Naive thymus-derived CD4-positive, alpha-beta T cell (primary cell): ENCODE data around the gene KCNQ2. TPM values are rescaled to one million over a fixed set of nuclear protein-coding genes. Genes with fewer than 3 reads are reported as not detected.

ENCODE experiments used
- polyA plus RNA-seq, 2 donors: library from polyadenylated mRNA; unstranded; fragments of 300-500 nt; fragmentation: Illumina TruSeq; gene quantifications; one replicate each; pipeline ENCODE4 v1.2.3, GENCODE V29; 2021
- total RNA-seq, 6 experiments: library from RNA in 5 of 6; stranded (reverse) in 5 of 6; gene quantifications; 1 replicate in 5 of 6; 2 replicates in 1 of 6; pipeline ENCODE4 v1.2.3 and lab custom pipeline; 2021 to 2026

KCNQ2 gene
- total and polyA plus RNA-seq, 7 experiments from 2014 or later: 0.27 to 0.72 (median 0.30) TPM; not detected in 4

Other genes starting within 250 kb of the KCNQ2 start
- gene BIRC7, start 236.8 kb downstream of the KCNQ2 start, total RNA-seq: not detected
- gene BIRC7, start 236.8 kb downstream of the KCNQ2 start, polyA plus RNA-seq: not detected
- not detected for gene NKAIN4, start 218.2 kb downstream of the KCNQ2 start, total RNA-seq
- gene NKAIN4, start 218.2 kb downstream of the KCNQ2 start, polyA plus RNA-seq: not detected
- gene ARFGAP1, start 199.8 kb downstream of the KCNQ2 start, total RNA-seq: 100 to 1,000 TPM in 4 of 5 experiments, 10 to 100 TPM in 1; 90.6 to 119 (median 107) TPM
- 10 to 100 TPM; 15.9 to 24.4 TPM for gene ARFGAP1, start 199.8 kb downstream of the KCNQ2 start, polyA plus RNA-seq
- under 1 TPM in 1 of 5 experiments, not detected in 4; 0.08 TPM for gene COL20A1, start 179.5 kb downstream of the KCNQ2 start, total RNA-seq
- gene COL20A1, start 179.5 kb downstream of the KCNQ2 start, polyA plus RNA-seq: not detected
- not detected for gene CHRNA4, start 111.3 kb downstream of the KCNQ2 start, total RNA-seq
- not detected for gene CHRNA4, start 111.3 kb downstream of the KCNQ2 start, polyA plus RNA-seq
- 1 to 10 TPM in 2 of 5 experiments, under 1 TPM in 2, not detected in 1; 0.11 to 1.5 (median 0.92) TPM for gene EEF1A2, start 26.4 kb upstream of the KCNQ2 start, total RNA-seq
- gene EEF1A2, start 26.4 kb upstream of the KCNQ2 start, polyA plus RNA-seq: under 1 TPM in 1 of 2 donors, not detected in 1; 0.08 TPM
- gene PPDPF, start 48.1 kb upstream of the KCNQ2 start, total RNA-seq: 100 to 1,000 TPM; 138 to 225 (median 184) TPM
- gene PPDPF, start 48.1 kb upstream of the KCNQ2 start, polyA plus RNA-seq: 10 to 100 TPM; 67.7 to 83.1 TPM
- gene PTK6, start 64.7 kb upstream of the KCNQ2 start, total RNA-seq: under 1 TPM in 4 of 5 experiments, not detected in 1; 0.19 to 0.96 (median 0.62) TPM
- under 1 TPM; 0.07 to 0.38 TPM for gene PTK6, start 64.7 kb upstream of the KCNQ2 start, polyA plus RNA-seq
- gene SRMS, start 75.1 kb upstream of the KCNQ2 start, total RNA-seq: under 1 TPM in 1 of 5 experiments, not detected in 4; 0.24 TPM
- gene SRMS, start 75.1 kb upstream of the KCNQ2 start, polyA plus RNA-seq: not detected
- gene FNDC11, start 81.5 kb upstream of the KCNQ2 start, total RNA-seq: 1 to 10 TPM in 1 of 5 experiments, under 1 TPM in 4; 0.30 to 1.2 (median 0.32) TPM
- gene FNDC11, start 81.5 kb upstream of the KCNQ2 start, polyA plus RNA-seq: under 1 TPM; 0.22 to 0.90 TPM
- gene HELZ2, start 101.6 kb upstream of the KCNQ2 start, total RNA-seq: 100 to 1,000 TPM in 1 of 5 experiments, 10 to 100 TPM in 4; 24.4 to 102 (median 42.1) TPM
- gene HELZ2, start 101.6 kb upstream of the KCNQ2 start, polyA plus RNA-seq: 1 to 10 TPM; 3.8 to 5.8 TPM
- 10 to 100 TPM; 17.4 to 30.2 (median 24.6) TPM for gene GMEB2, start 154.4 kb upstream of the KCNQ2 start, total RNA-seq
- 10 to 100 TPM; 11.0 to 21.9 TPM for gene GMEB2, start 154.4 kb upstream of the KCNQ2 start, polyA plus RNA-seq
- 100 to 1,000 TPM in 2 of 5 experiments, 10 to 100 TPM in 3; 34.2 to 122 (median 70.3) TPM for gene STMN3, start 180.8 kb upstream of the KCNQ2 start, total RNA-seq
- 10 to 100 TPM; 33.5 to 37.0 TPM for gene STMN3, start 180.8 kb upstream of the KCNQ2 start, polyA plus RNA-seq
- gene RTEL1, start 185.7 kb upstream of the KCNQ2 start, total RNA-seq: 10 to 100 TPM; 28.4 to 47.2 (median 32.4) TPM
- gene RTEL1, start 185.7 kb upstream of the KCNQ2 start, polyA plus RNA-seq: 1 to 10 TPM; 1.9 to 8.6 TPM
- under 1 TPM in 1 of 5 experiments, not detected in 4; 0.74 TPM for gene TNFRSF6B, start 224.0 kb upstream of the KCNQ2 start, total RNA-seq
- under 1 TPM in 1 of 2 donors, not detected in 1; 0.22 TPM for gene TNFRSF6B, start 224.0 kb upstream of the KCNQ2 start, polyA plus RNA-seq
- gene ARFRP1, start 235.3 kb upstream of the KCNQ2 start, total RNA-seq: 10 to 100 TPM; 55.4 to 92.1 (median 66.2) TPM
- 100 to 1,000 TPM in 1 of 2 donors, 10 to 100 TPM in 1; 89.1 to 108 TPM for gene ARFRP1, start 235.3 kb upstream of the KCNQ2 start, polyA plus RNA-seq
- gene ZGPAT, start 235.4 kb upstream of the KCNQ2 start, total RNA-seq: 10 to 100 TPM; 42.9 to 49.9 (median 45.4) TPM
- gene ZGPAT, start 235.4 kb upstream of the KCNQ2 start, polyA plus RNA-seq: 10 to 100 TPM; 47.5 to 82.1 TPM